HT-29 (cell line): ENCODE results near the gene CRADD. TPM values are rescaled to one million over a fixed set of nuclear protein-coding genes. Genes with fewer than 3 reads are reported as not detected.
"Not testable (repeated sequence)": the region's sequence is repeated elsewhere in the genome, so short reads cannot be mapped to it uniquely, and the experiment has no call there.

ENCODE experiments used
- DNase-seq: peaks from one replicate; pipeline ENCODE4 v3.0.0-alpha.2; 2015; ENCODE audit warnings: low spot score
- total RNA-seq: library from RNA; depleted of rRNA; stranded (reverse); fragments of >200 nt; shearing (Covaris generic); gene quantifications from 2 replicates; pipeline ENCODE4 v1.2.3, GENCODE V29; 2014

Gene CRADD
- total RNA-seq, 1 experiment from 2014 or later, result 12.0 TPM

DNA sequence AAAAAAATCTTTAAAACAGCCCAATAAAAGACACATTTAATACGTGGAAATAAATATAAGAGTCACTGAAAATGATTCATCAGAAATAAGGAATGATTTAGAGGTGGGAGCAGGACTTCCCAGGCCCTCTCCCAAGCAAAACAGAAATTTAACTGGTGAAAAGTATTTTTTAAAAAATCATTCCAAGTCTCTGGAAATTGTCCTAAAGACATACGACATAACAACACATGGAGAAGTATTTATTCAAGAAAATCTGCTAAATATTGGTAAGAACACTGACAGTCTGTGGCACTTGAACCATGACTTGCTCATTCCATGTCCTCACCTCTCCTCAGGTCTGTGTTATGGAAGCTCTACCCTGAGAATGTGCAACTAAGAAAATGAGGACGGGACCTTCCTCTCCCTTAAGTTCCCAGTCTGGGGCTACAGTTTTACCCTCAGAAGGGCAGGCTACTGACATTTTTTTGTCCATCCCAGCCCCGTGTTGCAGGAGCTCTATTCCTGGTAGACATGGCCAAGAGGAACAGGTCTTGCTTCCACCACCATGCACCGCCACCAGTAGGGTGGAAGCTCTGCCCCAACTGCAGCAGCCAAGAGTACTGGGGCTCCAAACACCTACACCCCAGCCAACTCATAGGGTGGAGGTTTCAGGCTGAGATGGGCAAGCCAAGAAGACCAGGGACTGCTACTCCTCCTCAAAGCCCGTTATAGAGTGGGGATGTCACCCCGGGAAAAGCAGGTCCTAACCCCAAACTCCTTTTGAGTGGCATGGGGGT is 193.0 kb downstream of the CRADD start:
- DNase-seq, result no peak

- DNase-seq, result not testable (repeated sequence)
Observed at GRCh38 chr12:93871566-93871965, 194.4 kb downstream of the CRADD start.

DNA sequence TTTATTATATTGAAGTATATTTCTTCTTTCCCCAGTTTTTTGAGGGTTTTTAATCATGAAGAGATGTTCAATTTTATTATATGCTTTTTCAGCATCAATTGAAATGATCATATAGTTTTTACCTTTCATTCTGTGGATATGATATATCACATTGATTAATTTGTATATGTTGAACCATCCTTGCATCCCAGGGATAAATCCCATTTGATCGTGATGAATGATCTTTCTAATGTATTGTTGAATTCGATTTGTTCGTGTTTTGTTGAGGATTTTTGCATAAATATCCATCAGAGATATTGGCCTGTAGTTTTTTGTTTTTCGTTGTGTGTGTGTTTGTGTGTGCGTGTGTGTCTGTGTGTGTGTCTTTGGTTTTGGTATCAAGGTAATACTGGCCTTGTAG is 196.4 kb downstream of the CRADD start:
- DNase-seq, result no peak

DNA sequence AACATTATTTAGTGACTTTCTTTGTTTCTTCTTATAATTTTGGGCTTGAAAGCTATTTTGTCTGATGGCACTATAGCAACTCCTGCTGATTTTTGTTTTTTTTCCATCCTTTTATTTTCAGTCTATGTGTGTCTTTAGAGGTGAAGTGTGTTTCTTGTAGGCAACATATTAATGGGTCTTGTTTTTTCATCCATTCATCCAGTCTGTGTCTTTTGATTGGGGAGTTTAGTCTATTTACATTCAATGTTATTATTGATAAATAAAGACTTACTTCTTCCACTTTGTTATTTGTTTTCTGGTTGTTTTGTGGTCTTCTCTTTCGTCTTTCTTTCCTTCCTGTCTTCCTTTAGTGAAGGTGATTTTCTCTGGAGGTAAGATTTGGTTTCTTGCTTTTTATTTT is 198.0 kb downstream of the CRADD start:
- no peak for DNase-seq

GRCh38 chr12:93876360-93876759 is 199.2 kb downstream of the CRADD start:
- no peak for DNase-seq

GRCh38 chr12:93877446-93877845 is 200.3 kb downstream of the CRADD start:
- no peak for DNase-seq

GRCh38 chr12:93879476-93880421 is 202.6 kb downstream of the CRADD start:
- DNase-seq, result peak; percentile 67

- DNase-seq, result peak; percentile 8
Observed at GRCh38 chr12:93880853-93881522, 203.8 kb downstream of the CRADD start.

GRCh38 chr12:93882763-93883162 is 205.6 kb downstream of the CRADD start:
- no peak for DNase-seq

DNA sequence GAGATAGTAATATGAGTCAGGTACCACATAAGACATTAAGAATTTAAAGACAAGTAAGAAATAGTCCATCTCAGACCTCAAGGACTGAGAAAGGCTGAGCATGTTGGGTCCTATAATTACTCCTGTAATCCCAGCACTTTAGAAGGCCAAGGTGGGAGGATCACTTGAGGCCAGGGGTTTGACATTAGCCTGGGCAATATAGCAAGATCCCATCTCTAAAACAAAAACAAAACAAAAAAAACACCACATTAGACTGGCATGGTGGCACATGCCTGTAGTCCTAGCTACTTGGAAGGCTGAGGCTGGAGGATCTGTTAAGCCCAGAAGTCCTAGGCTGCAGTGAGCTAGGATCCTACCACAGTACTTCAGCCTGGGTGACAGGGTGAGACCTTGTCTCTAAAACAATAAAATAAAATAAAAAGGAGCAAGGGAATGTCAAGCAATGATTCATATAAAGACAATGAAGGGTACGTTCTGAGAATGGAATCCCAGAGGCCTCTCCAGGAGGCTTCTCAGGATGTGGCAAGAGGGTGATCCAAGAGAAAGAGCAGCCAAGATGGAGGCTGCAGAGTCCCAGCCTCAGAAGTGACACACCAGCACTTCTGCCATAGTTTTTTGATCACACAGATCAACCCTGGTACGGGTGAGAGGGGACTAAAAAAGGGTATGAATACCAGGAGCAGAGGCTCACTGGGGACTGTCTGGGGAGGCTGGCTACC is 206.4 kb downstream of the CRADD start:
- DNase-seq, result no peak

GRCh38 chr12:93884794-93885460 is 207.8 kb downstream of the CRADD start:
- no peak for DNase-seq

DNA sequence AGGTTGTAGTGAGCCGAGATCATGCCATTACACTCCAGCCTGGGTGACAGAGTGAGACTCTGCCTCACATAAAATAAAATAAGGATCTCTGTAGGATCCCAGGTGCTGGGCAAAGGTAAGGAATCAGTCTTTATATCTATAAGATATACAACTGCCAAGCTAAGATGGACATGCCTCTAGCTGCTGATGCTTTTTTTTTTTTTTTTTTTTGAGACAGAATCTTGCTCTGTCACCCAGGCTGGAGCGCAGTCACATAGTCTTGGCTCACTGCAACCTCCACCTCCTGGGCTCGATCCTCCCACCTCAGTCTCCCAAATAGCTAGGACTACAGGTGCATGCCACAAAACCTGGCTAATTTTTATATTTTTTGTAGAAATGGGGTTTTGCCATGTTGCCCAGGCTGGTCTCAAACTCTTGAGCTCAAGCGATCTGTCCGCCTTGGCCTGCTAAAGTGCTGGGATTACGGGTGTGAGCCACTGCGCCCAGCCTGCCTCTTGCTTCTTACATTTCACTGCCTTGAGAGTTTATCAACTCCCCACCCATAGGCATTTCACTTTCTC is 208.9 kb downstream of the CRADD start:
- DNase-seq, result peak; percentile 7

DNA sequence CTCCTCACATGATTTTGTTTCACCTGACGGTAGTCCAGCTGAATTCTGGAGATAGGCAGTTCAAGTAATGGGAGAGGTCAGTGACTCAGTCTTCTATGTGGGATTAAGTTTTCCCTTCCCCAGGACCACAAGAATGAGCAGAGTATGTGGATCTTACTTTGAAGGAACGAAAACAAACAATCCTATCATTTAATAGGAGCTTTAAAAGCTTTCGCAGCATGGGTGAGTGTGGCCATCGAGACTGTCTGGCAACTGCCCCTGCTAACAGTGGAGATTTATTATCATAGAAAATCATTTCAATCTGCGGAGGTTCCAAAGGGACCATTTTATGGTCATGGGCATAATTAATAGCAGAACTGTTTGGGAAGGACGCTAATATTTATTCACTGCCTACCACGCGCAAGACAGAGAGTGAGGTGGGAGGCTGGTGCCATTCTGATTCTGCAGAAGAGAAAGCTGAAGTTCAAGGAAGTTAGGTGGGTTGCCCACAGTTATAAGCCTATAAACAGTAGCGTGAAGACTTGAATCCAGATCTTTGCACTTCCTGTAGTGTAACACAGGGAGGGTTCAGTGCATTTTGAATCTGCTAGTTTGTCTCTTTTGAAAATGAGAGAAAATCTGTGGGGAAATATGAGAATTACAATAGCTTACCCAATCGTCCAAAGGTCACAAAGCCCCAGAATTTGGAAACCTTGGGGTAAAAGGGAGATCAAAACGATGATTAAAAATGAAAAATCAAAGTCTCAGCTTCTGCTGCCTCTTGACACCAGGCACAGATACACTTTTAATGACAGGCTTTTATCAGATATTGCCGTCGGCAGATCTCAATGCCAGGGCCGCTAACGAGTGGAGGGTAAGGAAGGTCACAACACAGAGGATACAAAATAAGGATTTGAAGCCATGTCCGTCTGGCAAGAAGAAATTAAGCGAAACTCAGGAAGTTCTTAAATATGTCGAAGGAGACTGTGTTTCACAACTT is 209.6 kb downstream of the CRADD start:
- peak; percentile 75 for DNase-seq

DNA sequence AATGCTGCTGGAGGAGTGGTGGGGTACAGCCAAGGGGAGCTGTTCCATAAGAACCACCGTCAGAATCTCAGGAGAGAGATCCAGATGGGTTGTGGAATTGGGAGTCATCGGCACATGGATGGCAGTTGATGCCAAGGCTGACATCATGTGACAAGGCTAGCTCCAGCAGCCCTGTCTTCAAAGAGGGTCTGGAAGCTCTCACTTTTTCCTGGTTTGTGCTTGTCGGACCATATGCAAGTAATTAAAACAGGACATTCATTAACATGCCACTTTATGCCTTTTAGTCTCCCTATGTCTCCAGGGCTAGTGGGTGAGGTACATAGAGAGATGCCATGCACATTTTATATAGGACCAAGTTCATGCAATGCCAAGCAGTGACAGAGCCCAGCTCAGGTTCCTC is 211.8 kb downstream of the CRADD start:
- DNase-seq, result no peak

DNA sequence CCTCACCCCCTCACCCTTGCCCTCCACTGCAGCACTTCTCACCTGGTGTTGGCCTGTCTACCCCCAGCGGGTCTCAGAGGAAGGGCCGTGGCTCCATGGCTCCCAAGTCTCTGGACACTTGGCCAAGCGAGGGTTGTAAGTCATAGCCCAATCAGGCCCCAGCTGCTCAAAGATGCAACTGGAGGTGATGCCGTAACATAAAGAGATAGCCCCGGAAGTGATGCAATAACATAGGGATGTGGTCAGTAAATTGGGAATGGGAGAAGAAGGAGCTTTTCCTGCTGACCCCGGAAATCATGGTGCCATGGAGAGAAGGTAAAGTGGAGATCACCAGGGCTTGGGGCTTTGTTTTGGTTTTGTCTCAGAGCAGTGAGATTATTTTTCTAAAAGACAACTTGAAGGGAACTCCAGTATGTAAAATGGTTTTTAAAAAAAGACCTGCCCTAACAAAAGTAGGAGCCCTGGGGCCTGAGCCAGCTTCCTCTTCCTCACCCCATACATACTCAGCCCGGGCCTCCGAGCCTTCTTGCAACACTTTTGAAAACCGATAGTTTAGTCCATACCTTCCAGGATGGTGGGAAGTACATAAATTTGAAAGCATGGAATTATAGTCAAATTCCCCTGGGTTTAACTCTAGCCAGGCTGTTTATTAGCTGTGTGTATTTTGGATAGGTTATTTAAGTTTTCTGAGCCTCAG is 212.5 kb downstream of the CRADD start:
- DNase-seq, result no peak

GRCh38 chr12:93892423-93893268 is 215.5 kb downstream of the CRADD start:
- no peak for DNase-seq

GRCh38 chr12:93894391-93895088 is 217.4 kb downstream of the CRADD start:
- DNase-seq, result no peak
